Dendritic cell treated with granulocyte-macrophage colony-stimulating factor and Interleukin-4, amounts not matched to agents 40 ng/mL and 50 ng/mL, for 4 days (primary cell): ENCODE data around the gene OR6B3.

ENCODE experiments used
- H3K27ac Mint-ChIP-seq: one replicate; pipeline ENCODE4 v1.8.0; 2022; ENCODE audit warnings: mild to moderate bottlenecking, mixed read lengths
- H3K27me3 Mint-ChIP-seq: one replicate; pipeline ENCODE4 v1.8.0; 2022; ENCODE audit warnings: mild to moderate bottlenecking, mixed read lengths
- H3K36me3 Mint-ChIP-seq: one replicate; pipeline ENCODE4 v1.8.0; 2022; ENCODE audit warnings: low read depth, mixed read lengths
- H3K4me1 Mint-ChIP-seq: one replicate; pipeline ENCODE4 v1.8.0; 2022; ENCODE audit warnings: low read depth, mixed read lengths
- H3K4me3 Mint-ChIP-seq: one replicate; pipeline ENCODE4 v1.8.0; 2022; ENCODE audit warnings: mild to moderate bottlenecking, moderate library complexity, mixed read lengths
- H3K9me3 Mint-ChIP-seq: one replicate; pipeline ENCODE4 v1.8.0; 2022; ENCODE audit warnings: mixed read lengths
- intact Hi-C: fragments of 100-400 bp; cut with micrococcal nuclease; formaldehyde crosslinking; loops from one replicate; pipeline ENCODE4 v1.15.0; 2022

The OR6B3 gene

GRCh38 chr2:240030379-240031094, 22.8 kb downstream of the OR6B3 start, which contains the start of gene OR6B2:
Gene OR6B2 (minus strand): TSS chr2:240030429. CDS start chr2:240030429, 0 bp downstream.
- Mint-ChIP-seq H3K4me3 (no peak within 1 kb of the TSS), H3K4me1 (no peaks in the 10 kb centered on the region), H3K36me3 (peaks cover 2% of the 10 kb centered on the region), H3K27ac (no peak within 1 kb of the TSS), H3K27me3 (peaks cover 29% of the 10 kb centered on the region), H3K9me3 (no peaks in the 10 kb centered on the region)
- intact Hi-C loops = no loop called here

GRCh38 chr2:240024766-240025165, 28.6 kb downstream of the OR6B3 start:
- H3K4me3 Mint-ChIP-seq = peak overlapping the region; percentile 88
- H3K9me3 Mint-ChIP-seq = no peaks in the 10 kb centered on the region
- H3K36me3 Mint-ChIP-seq = peaks cover 30% of the 10 kb centered on the region
- H3K27me3 Mint-ChIP-seq = peaks cover 4% of the 10 kb centered on the region
- H3K4me1 Mint-ChIP-seq = peaks cover 19% of the 10 kb centered on the region
- H3K27ac Mint-ChIP-seq = peak overlapping the region; percentile 94
- intact Hi-C loops = no loop called here

GRCh38 chr2:240023792-240024191, 29.5 kb downstream of the OR6B3 start:
- Mint-ChIP-seq H3K4me1 (peaks cover 19% of the 10 kb centered on the region), H3K4me3 (peak overlapping the region; percentile 88), H3K36me3 (peaks cover 38% of the 10 kb centered on the region), H3K27me3 (peaks cover 4% of the 10 kb centered on the region), H3K9me3 (no peaks in the 10 kb centered on the region), H3K27ac (no peak overlapping the region)
- intact Hi-C loops = no loop called here

- Mint-ChIP-seq H3K4me3 (no peak overlapping the region), H3K9me3 (no peaks in the 10 kb centered on the region), H3K4me1 (peaks cover 19% of the 10 kb centered on the region), H3K27ac (no peak overlapping the region), H3K27me3 (peaks cover 2% of the 10 kb centered on the region), H3K36me3 (peaks cover 60% of the 10 kb centered on the region)
- intact Hi-C loops = no loop called here
Measured at GRCh38 chr2:240021488-240022104, 31.7 kb downstream of the OR6B3 start.

- intact Hi-C loops = no loop called here
- no peak overlapping the region for H3K4me3 Mint-ChIP-seq
- no peaks in the 10 kb centered on the region for H3K9me3 Mint-ChIP-seq
- H3K27me3 Mint-ChIP-seq = no peaks in the 10 kb centered on the region
- H3K4me1 Mint-ChIP-seq = peaks cover 6% of the 10 kb centered on the region
- H3K36me3 Mint-ChIP-seq = peaks cover 79% of the 10 kb centered on the region
- H3K27ac Mint-ChIP-seq = no peak overlapping the region
Measured at GRCh38 chr2:240018071-240018750, 35.1 kb downstream of the OR6B3 start.

- Mint-ChIP-seq H3K4me3 (no peak overlapping the region), H3K36me3 (peaks cover 95% of the 10 kb centered on the region), H3K4me1 (no peaks in the 10 kb centered on the region), H3K9me3 (no peaks in the 10 kb centered on the region), H3K27ac (no peak overlapping the region), H3K27me3 (no peaks in the 10 kb centered on the region)
- intact Hi-C loops = no loop called here
Measured at GRCh38 chr2:240014327-240014726, 39.0 kb downstream of the OR6B3 start.

- H3K4me1 Mint-ChIP-seq = no peaks in the 10 kb centered on the region
- no peaks in the 10 kb centered on the region for H3K9me3 Mint-ChIP-seq
- intact Hi-C loops = no loop called here
- peaks cover 95% of the 10 kb centered on the region for H3K36me3 Mint-ChIP-seq
- no peak overlapping the region for H3K27ac Mint-ChIP-seq
- H3K27me3 Mint-ChIP-seq = no peaks in the 10 kb centered on the region
- H3K4me3 Mint-ChIP-seq = no peak overlapping the region
Measured at GRCh38 chr2:240013343-240013742, 40.0 kb downstream of the OR6B3 start.

GRCh38 chr2:240002983-240003382, 50.3 kb downstream of the OR6B3 start:
- no peaks in the 10 kb centered on the region for H3K27me3 Mint-ChIP-seq
- H3K27ac Mint-ChIP-seq = no peak overlapping the region
- intact Hi-C loops = no loop called here
- H3K9me3 Mint-ChIP-seq = no peaks in the 10 kb centered on the region
- peaks cover 100% of the 10 kb centered on the region for H3K36me3 Mint-ChIP-seq
- H3K4me1 Mint-ChIP-seq = no peaks in the 10 kb centered on the region
- H3K4me3 Mint-ChIP-seq = no peak overlapping the region

- Mint-ChIP-seq H3K4me1 (no peaks in the 10 kb centered on the region), H3K27ac (no peak overlapping the region), H3K27me3 (no peaks in the 10 kb centered on the region), H3K36me3 (peaks cover 99% of the 10 kb centered on the region), H3K4me3 (no peak overlapping the region), H3K9me3 (no peaks in the 10 kb centered on the region)
- intact Hi-C loops = no loop called here
Measured at GRCh38 chr2:240000671-240001070, 52.6 kb downstream of the OR6B3 start.

GRCh38 chr2:239997686-239998409, 55.5 kb downstream of the OR6B3 start:
- Mint-ChIP-seq H3K9me3 (no peaks in the 10 kb centered on the region), H3K27me3 (no peaks in the 10 kb centered on the region), H3K4me3 (no peak overlapping the region), H3K36me3 (peaks cover 98% of the 10 kb centered on the region), H3K27ac (no peak overlapping the region), H3K4me1 (no peaks in the 10 kb centered on the region)
- intact Hi-C loops = loop anchor here (10.0 kb wide), 1 partner anchor 613 kb away; no protein-coding TSS in a partner anchor
